Cerebellar nuclear complex (tissue), 1 donor: ENCODE data around the gene PHACTR4.
"Not testable (repeated sequence)": the region's sequence is repeated elsewhere in the genome, so short reads cannot be mapped to it uniquely, and the experiment has no call there.

ENCODE experiments used
- DNase-seq, 2 experiments: peaks; one replicate each; lab custom pipeline; 2025; lab: John Stamatoyannopoulos, UW

Gene PHACTR4

DNA sequence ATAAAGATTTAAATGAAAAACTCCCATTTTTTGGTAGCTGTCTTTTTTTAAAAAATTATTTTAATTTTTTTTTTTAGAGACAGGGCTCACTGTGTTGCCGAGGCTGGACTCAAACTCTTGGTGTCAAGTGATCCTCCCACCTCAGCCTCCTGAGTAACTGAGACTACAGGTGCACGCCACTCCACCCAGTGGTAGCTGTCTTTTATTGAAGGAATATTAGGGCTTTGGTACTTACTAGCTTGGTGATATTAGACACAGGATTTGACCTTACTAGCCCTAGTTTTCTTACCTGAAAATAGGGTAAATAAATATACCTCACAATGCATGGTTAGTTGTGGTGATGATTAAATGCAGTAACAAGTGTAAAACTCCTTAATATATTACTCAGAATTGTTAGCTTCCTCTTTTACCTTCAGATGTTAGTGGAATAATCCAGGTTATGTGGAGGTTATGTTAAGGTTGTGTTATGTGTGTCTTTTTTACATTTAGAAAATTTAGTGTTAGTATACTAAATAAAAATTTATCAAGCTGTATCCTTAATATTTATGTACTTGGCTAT lies 66.8 kb downstream of the PHACTR4 start:
- no peak for DNase-seq

DNA sequence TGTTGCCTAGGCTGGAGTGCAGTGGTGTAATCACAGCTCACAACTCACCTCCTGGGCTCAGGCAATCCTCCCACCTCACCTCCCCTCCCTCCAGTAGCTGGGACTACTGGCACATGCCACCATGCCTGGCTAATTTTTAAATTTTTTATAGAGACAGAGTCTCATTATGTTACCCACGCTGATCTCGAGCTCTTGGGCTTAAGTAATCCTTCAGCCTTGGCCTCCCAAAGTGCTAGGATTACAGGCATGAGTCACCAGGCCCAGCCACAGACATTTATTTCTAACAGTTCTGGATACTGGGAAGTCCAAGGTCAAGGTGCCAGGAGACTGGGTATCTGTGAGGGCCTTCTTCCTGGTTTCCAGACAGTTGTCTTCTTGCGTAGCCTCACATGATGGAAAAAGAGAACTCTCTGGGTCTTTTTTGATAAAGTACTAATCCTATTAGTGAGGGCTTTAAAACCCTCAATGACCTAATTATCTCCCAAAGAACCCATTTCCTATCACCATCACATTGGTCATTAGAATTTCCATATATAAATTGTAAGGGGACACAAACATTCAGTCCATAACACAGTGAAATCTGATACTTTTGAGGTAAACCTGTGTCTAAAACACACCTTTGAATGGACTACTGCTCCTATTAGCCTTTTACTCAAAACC lies 67.9 kb downstream of the PHACTR4 start:
- no peak for DNase-seq

DNA sequence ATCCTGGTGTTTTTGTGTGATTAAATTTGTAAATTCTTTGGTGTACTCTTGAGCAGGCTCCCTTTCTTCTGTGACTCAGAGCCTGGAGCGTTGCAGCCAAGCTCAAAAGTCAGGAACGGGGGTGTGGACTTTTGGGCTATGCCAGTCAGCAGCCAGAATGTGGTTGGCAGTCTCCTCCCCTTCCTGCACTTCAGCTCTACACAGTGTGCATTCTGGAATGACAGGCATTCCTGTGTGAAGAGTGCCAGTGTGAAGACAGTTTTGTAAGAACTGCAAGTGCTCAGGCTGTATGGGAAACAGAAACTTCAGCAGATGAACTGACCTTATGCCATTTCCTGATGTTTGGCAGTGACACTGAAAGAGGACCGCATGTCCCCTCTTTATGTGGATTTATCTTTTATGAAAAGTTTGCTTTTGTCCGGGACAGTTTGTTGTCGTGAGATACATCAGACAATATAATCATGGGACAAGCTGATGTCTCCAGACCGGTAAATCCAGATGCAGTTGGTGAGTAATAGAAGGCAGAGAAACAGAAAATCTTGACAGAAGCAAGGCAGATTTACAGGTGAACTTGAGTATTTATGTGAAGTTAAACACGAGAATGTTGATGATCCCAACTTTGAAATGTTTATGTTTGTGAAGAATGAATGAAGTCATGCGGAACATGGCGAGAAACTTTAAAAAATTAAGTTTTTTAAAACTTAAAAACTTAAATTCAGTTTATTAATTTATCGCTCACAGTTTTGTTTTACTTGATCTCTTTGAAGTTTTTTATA lies 68.6 kb downstream of the PHACTR4 start:
- DNase-seq: no peak

DNA sequence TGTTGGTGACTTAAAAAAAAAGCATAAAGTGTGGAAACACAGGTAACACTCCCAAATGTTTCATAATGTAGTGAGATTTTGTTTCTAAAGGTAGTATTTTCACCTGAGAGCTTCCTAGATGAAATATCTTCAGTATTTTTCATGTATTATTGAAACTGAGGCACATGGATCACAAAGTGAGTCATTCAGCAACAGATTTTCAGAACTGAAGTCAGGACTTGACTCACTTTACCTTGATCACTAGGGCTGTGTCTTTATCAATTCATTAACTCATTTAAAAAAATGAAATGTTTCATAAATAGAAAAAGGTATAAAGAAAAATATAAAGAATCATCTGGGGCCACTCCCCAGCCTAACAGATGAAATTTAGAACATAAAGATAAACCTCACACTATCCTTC lies 69.8 kb downstream of the PHACTR4 start:
- DNase-seq: no peak

DNA sequence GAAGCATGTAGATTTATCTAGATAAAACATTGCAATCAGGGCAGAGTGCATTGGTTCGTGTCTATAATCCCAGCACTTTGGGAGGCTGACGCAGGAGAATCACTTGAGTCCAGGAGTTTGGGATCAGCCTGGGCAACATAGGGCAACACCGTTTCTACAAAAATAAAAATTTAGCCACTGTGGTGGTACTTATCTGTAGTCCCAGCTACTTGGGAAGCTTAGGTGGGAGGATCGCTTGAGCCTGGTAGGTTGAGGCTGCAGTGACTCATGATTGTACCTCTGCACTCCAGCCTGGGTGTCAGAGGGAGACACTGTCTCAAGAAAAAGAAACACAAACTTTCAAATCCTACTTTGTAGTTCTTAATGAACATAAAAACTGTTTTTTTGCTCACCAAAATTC lies 72.1 kb downstream of the PHACTR4 start:
- no peak for DNase-seq

DNA sequence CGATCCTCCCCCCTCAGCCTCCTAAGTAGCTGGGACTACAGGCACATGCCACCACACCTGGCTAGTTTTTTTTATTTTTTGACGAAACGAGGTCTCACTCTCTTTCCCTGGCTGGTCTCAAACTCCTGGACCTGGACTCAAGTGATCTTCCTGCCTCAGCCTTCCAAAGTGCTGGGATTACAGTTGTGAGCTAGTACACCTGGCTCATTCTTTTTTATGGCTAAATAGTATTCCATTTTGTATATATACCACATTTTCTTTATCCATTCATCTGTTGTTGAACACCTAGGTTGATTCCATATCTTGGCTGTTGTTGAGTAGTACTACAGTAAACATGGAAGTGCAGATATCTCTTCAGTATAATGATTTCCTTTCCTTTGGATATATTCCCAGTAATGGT lies 74.0 kb downstream of the PHACTR4 start:
- no peak for DNase-seq

DNA sequence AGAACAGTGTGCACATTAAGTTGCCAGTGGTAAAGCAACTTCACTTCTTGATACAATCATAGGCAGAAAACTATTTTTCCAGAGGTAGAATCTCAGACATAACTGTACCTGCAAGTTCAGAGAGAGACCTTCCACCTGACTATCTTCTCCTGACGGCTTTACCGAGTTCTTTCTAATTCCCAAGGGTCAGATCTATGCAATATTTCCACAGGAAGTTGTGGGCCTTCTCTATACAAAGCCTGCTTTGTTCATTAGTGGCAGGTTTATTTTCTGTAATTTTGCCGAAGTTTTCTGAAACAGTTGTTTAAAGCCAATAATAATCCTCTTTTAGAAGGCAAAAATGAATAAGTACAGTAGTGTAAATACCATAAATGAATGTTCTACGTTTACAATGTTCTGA lies 78.1 kb downstream of the PHACTR4 start:
- DNase-seq: no peak

DNA sequence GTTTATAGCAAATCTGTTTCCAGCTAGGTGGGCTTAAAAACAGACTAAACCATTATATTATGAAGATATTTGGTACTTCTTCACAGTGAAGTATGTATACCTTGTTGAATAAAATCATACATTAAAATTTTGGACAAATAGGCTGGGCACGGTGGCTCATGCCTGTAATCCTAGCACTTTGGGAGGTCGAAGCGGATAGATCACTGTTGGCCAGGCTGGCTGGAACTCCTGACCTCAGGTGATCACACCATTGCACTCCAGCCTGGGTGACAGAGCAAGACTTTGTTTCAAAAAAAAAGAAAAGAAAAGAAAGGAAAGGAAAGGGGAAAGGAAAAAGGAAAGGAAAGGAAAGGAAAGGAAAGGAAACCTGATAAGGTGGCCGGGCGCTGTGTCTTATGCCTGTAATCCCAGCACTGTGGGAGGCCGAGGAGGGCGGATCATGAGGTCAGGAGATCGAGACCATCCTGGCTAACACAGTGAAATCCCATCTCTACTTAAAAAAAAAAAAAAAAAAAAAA lies 78.6 kb downstream of the PHACTR4 start:
- not testable (repeated sequence) for DNase-seq

DNA sequence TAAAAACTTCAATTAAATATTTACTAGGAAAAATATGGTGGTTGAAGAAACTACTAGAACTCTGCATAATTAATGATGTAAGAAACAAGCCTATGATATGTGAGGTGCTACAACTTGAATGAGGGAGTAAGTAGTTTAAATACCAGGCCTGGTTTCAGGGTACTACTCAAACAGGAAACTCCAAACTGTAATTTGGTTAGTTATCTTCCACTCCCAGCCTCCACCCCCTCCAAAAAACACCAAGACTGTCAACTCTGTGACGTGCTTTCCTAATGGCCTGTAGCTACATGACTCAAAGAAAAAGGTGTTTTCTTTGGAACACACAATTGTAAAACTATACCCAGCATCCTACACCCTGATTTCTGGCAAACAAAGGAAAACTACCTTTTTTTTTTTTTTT lies 80.4 kb downstream of the PHACTR4 start:
- no peak for DNase-seq

DNA sequence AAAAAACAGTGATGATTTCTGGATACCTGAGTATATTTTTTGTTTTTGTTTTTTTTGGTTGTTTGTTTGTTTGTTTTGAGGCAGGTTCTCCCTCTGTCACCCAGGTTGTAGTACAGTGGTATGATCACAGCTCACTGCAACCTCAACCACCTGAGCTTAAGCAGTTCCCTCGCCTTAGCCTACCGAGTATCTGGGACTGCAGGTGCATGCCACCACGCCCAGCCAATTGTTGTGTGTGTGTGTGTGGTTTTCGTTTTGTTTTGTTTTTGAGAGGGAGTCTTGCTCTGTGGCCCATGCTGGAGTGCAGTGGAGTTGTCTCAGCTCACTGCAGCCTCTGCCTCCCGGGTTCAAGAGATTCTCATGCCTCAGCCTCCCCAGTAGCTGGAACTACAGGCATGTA lies 81.0 kb downstream of the PHACTR4 start:
- DNase-seq: no peak

DNA sequence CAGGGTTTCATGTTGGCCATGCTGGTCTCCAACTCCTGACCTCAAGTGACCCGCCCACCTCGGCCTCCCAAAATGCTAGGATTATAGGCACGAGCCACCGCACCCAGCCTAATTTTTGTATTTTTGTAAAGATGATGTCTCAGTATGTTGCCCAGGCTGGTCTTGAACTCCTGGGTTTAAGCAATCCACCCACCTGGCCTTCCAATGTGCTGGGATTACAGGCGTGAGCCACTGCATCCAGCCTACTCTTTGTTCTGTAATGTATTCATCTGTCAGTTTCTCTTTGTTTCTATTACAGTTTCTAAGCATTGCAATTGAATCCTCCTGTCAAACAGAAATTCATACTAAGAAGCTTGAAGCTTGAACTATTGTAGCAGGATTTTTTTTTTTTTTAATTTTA lies 81.5 kb downstream of the PHACTR4 start:
- no peak for DNase-seq

DNA sequence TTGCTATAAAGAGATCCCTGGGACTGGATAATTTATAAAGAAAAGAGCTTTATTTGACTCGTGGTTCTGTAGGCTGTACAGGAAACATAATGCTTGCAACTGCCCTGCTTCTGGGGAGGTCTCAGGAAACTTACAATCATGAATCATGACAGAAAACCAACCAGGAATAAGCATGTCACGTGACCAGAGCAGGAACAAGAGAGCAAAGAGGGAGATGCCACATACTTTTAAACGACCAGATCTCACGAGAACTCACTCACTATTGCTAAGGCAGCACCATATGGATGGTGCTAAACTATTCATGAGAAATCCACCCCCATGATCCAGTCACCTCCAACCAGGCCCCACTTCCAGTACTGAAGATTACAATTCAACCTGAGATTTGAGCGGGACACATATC lies 86.5 kb downstream of the PHACTR4 start:
- no peak for DNase-seq

DNA sequence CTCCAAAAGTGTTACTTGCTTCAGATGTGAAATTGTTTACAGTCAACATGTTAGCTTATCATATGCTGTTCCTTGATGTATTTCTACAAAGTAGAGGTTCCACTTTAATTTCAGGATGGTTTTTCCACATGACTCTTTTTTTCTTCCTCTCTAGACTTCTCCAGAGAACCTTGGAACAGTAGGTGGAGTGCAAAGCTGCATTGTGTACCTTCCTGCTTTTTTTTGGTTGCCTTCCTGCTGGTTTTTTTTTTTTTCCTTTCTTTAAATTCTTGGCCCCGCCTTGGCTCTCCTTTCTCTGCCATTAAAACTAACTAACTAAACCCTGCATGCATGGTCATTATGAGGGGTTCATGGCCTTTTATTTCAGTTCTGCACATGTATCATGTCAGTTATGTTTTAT lies 88.1 kb downstream of the PHACTR4 start:
- DNase-seq: no peak

DNA sequence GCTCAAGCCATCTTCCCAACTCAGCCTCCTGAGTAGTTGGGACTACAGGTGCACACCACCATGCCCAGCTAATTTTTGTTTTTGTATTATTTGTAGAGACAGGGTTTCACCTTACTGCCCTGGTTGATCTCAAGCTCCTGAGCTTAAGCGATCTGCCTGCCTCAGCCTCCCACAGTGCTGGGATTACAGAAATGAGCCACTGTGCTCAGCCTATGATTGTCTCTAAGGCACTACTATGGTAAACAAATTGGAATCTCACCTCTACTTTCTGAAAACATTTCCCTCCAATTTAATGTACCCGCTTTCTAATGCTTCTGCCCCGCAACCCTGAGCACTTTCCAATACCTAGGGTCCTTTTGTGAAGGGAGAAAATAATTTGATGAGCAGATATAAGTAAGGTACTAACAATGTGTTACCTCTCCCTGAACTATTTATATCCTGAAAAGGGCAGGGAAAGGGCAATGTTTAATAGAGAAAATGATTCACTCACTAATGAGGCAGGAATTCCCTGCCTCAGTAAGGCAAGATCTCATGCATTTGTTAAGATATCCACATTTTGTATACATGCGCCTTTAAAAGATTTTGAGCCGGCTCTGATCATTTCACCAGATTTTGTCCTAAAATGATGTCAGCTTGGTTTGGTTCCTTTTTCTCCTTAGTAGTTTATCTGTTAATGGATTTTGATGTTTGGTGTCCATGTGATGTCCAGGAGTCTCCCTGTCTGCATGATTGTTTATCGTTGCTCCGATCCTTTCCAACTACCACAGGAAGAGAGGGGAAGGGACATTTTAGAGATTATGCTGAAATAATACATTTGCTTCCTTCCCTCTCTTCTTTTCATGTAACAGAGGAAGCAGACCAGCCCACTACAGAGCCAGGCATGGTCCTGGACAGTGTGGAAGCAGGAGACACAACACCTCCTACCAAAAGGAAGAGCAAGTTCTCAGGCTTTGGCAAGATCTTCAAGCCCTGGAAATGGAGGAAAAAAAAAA lies 89.0 kb downstream of the PHACTR4 start:
- DNase-seq: no peak

DNA sequence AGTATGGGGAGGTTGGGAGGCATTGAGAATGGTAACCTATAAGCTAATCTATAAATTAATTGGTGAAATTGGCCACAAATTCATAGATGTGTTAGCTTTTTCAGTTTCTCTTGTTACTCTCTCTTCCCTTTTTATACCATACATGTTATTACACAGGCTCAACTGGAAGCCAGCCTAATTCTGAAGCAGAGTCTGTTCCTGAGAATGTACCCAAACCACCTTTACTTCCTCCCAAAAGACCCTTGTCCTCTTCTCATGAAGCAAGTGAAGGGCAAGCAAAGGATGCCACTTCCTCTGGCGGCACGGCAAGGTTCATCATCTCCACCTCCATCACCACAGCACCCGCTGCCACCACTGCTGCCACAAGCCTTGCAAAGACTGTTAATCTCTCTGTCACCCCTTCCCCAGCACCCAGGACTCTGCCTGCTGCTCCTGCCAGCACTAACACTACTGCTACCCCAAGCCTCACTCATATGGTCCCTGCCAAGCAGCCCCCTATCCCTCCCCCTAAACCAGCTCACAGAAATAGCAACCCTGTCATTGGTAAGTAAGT lies 96.8 kb downstream of the PHACTR4 start:
- DNase-seq: no peak

DNA sequence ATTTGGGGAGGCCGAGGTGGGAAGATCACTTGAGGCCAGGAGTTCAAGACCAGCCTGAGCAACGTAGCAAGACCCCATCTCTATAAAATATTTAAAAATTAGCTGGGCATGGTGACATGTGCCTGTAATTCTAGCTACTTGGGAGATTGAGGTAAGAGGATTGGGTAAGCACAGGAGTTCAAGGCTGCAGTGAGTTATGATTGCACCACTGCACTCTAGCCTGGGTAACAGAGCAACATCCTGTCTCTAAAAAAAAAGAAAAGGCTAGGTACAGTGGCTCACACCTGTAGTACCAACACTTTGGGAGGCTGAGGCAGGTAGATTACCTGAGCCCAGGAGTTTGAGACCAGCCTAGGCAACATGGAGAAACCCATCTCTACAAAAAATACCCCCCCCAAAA lies 100.6 kb downstream of the PHACTR4 start:
- no peak for DNase-seq

DNA sequence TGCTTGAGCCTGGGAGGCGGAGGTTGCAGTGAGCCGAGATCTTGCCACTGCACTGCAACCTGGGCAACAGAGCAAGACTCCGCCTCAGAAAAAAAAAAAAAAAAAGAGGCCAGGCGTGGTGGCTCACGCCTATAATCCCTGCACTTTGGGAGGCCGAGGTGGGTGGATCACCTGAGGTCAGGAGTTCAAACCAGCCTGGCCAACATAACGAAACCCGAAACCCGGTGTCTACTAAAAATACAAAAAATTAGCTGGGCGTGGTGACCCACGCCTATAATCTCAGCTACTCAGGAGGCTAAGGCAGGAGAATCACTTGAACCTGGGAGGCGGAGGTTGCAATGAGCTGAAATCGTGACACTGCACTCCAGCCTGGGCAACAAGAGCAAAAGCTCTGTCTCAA lies 110.0 kb downstream of the PHACTR4 start:
- DNase-seq: not testable (repeated sequence)

DNA sequence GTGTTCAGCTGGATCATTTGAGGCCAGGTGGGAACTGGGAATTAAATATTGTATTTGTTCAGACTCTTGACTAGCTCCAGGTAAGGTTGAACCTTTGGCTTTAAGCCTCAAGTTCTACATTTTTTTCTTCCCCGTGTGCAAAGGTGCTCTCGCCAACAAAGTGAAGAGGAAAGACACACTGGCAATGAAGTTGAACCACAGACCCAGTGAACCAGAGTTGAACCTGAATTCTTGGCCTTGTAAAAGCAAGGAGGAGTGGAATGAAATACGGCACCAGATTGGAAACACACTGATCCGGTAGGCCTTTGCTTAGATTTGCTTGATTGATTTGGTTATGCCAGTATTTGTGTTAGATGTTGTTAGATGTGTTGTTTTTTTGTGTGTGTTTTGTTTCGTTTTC lies 110.8 kb downstream of the PHACTR4 start:
- DNase-seq: no peak

DNA sequence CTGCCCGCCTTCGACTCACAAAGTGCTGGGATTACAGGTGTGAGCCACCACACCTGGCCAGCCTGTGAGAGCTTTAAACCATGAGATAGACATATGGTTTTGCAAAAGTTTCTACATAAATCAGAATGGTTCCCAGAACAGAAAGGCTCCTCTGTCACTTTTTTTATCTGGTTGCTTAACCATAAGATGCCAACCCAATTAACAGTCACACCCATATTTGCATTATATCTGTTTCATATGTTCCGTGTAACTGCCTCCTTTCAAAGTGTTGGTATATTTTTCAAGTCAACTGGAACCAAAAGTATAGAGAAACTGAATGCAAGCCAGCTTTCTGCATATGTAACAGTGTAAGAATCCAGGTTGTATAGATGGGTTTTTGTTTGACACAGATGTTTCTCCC lies 112.6 kb downstream of the PHACTR4 start:
- DNase-seq: no peak

DNA sequence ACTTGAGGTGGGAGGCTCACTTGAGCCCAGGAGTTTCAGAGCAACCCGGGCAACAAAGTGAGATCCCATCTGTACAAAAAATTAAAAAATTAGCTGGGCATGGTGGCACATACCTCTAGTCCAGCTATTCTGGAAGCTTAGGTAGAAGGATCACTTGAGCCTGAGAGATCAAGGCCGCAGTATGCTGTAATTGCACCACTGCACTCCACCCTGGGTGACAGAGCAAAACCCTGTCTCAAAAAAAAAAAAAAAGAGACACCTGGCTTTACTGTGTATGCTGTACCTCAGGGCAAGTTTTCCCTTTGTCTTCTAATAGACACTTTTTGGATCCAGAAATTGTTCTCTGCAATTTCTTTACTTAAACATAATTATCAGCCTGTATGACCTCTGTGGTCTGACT lies 113.2 kb downstream of the PHACTR4 start:
- DNase-seq: no peak

DNA sequence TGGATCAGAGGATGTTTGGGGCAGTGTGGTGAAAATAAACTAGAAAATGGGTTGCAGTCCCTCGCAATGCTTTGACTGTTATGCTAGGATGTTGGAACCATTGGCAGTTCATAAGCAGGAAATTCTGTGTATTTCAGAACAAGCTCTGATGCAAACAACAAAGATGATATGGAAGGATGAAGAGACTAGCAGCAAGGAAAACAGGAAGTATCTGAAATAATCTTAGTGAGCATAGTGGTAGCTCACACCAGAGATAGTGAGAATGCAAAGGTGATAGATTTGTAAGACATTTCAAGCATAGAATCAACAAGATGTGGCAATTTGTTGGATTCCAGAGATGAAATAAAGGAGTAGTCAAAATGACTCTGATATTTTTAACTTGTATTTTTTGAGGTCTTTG lies 125.2 kb downstream of the PHACTR4 start:
- no peak for DNase-seq

DNA sequence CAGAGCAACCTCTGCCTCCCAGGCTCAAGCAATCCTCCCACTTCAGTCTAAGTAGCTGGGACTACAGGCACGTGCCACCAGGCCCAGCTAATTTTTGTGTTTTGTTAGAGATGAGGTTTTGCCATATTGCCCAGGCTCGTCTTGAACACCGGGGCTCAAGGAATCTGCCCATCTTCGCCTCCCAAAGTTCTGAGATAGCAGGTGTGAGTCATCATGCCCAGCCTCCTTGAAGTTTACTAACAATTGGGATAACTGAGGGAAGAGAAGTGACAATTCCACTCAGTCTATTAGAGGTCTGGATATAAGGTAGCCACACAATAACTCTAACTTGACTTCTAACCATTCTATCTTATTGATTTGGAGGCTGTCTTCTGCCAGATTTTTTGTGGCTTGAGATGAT lies 130.0 kb downstream of the PHACTR4 start:
- no peak for DNase-seq
